ENCODE measurements around the gene VAPA. TPM values are rescaled to one million over a fixed set of nuclear protein-coding genes. Genes with fewer than 3 reads are reported as not detected.
A peak's percentile ranks its signal among the peaks of the same experiment; 100 is the strongest.

VAPA gene
- total and polyA plus RNA-seq, 7 experiments from 2014 or later = 109 to 278 (median 164) TPM

GRCh38 chr18:9876867-9877654, 36.8 kb upstream of the VAPA start:
- Mint-ChIP-seq H3K36me3 (no peaks in the 10 kb centered on the region), H3K27me3 (peaks cover 0 to 19% (median 6%) of the 10 kb centered on the region in 5 donors), H3K27ac (peak overlapping the region in 1 of 9 donors; percentile 34), H3K4me3 (peak overlapping the region in 1 of 10 donors; percentile 13), H3K4me1 (peaks cover 0 to 15% (median 0%) of the 10 kb centered on the region in 7 donors), H3K9me3 (no peaks in the 10 kb centered on the region)
- ChIA-PET POLR2A (no interaction called here), CTCF (no interaction called here)
- intact Hi-C loops (cut with micrococcal nuclease) = no loop called here
- Histone ChIP-seq H3K4me3 (ENCODE audit: low read length) (no peak overlapping the region), H3K4me1 (ENCODE audit: control insufficient read depth in 2 of 2, insufficient read depth in 2 of 2, low read length in 2 of 2) (no peaks in the 10 kb centered on the region), H3K9me3 (ENCODE audit: control insufficient read depth in 2 of 3, low read length in 3 of 3) (no peaks in the 10 kb centered on the region), H3K27ac (ENCODE audit: low read depth, low read length) (no peak overlapping the region), H3K36me3 (ENCODE audit: control insufficient read depth in 2 of 3, insufficient read depth in 3 of 3, low read length in 3 of 3) (no peaks in the 10 kb centered on the region), H3K27me3 (ENCODE audit: control insufficient read depth in 2 of 2, insufficient read depth in 2 of 2, low read length in 2 of 2) (no peaks in the 10 kb centered on the region)
- DNase-seq = no peak
- ATAC-seq = peak; percentile 49

GRCh38 chr18:9877655-9878014, 36.2 kb upstream of the VAPA start:
- Histone ChIP-seq H3K9me3 (ENCODE audit: control insufficient read depth in 2 of 3, low read length in 3 of 3) (no peaks in the 10 kb centered on the region), H3K27me3 (ENCODE audit: control insufficient read depth in 2 of 2, insufficient read depth in 2 of 2, low read length in 2 of 2) (no peaks in the 10 kb centered on the region), H3K4me1 (ENCODE audit: control insufficient read depth in 2 of 2, insufficient read depth in 2 of 2, low read length in 2 of 2) (no peaks in the 10 kb centered on the region), H3K36me3 (ENCODE audit: control insufficient read depth in 2 of 3, insufficient read depth in 3 of 3, low read length in 3 of 3) (no peaks in the 10 kb centered on the region), H3K4me3 (ENCODE audit: low read length) (no peak overlapping the region), H3K27ac (ENCODE audit: low read depth, low read length) (no peak overlapping the region)
- intact Hi-C loops (cut with micrococcal nuclease) = no loop called here
- H3K4me1 Mint-ChIP-seq = peaks cover 0 to 15% (median 0%) of the 10 kb centered on the region in 7 donors
- ChIA-PET POLR2A (no interaction called here), CTCF (no interaction called here)
- H3K4me3 Mint-ChIP-seq = peak overlapping the region in 1 of 10 donors; percentile 13
- DNase-seq (no peak), ATAC-seq (no peak)
- peaks cover 0 to 19% (median 6%) of the 10 kb centered on the region in 5 donors for H3K27me3 Mint-ChIP-seq
- no peaks in the 10 kb centered on the region for H3K9me3 Mint-ChIP-seq
- no peak overlapping the region for H3K27ac Mint-ChIP-seq
- no peaks in the 10 kb centered on the region for H3K36me3 Mint-ChIP-seq

DNA sequence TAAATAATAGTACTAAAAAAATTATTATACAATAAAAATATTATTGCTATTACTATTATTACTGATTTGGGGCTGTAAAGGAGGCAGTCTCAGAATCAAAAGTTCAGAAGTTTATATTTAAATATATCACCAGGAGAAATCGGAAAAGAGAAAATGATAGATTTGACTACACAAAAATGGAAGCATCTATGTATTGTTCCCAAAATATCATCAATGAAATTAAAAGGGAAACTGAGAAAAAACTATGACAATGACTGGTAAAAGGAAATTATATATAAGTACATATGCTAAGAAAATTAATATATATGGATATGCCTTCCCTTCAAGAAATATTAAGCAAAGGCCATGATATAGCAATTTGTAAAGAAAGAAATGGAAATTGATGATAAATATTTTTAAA, 35.7 kb upstream of the VAPA start:
- H3K27ac Mint-ChIP-seq = no peak overlapping the region
- intact Hi-C loops (cut with micrococcal nuclease) = no loop called here
- CTCF ChIA-PET = no interaction called here
- H3K9me3 Mint-ChIP-seq = no peaks in the 10 kb centered on the region
- POLR2A ChIA-PET = no interaction called here
- no peaks in the 10 kb centered on the region for H3K4me1 ChIP-seq (ENCODE audit: control insufficient read depth in 2 of 2, insufficient read depth in 2 of 2, low read length in 2 of 2)
- no peaks in the 10 kb centered on the region for H3K9me3 ChIP-seq (ENCODE audit: control insufficient read depth in 2 of 3, low read length in 3 of 3)
- no peak overlapping the region for H3K27ac ChIP-seq (ENCODE audit: low read depth, low read length)
- H3K27me3 ChIP-seq (ENCODE audit: control insufficient read depth in 2 of 2, insufficient read depth in 2 of 2, low read length in 2 of 2) = no peaks in the 10 kb centered on the region
- peaks cover 0 to 15% (median 0%) of the 10 kb centered on the region in 7 donors for H3K4me1 Mint-ChIP-seq
- DNase-seq (no peak), ATAC-seq (no peak)
- H3K36me3 Mint-ChIP-seq = no peaks in the 10 kb centered on the region
- H3K4me3 Mint-ChIP-seq = no peak overlapping the region
- H3K27me3 Mint-ChIP-seq = peaks cover 0 to 19% (median 6%) of the 10 kb centered on the region in 5 donors
- no peak overlapping the region for H3K4me3 ChIP-seq (ENCODE audit: low read length)
- no peaks in the 10 kb centered on the region for H3K36me3 ChIP-seq (ENCODE audit: control insufficient read depth in 2 of 3, insufficient read depth in 3 of 3, low read length in 3 of 3)

- peaks cover 0 to 15% (median 0%) of the 10 kb centered on the region in 7 donors for H3K4me1 Mint-ChIP-seq
- intact Hi-C loops (cut with micrococcal nuclease) = no loop called here
- H3K27me3 Mint-ChIP-seq = peaks cover 0 to 19% (median 4%) of the 10 kb centered on the region in 5 donors
- Histone ChIP-seq H3K4me3 (ENCODE audit: low read length) (no peak overlapping the region), H3K27ac (ENCODE audit: low read depth, low read length) (no peak overlapping the region), H3K27me3 (ENCODE audit: control insufficient read depth in 2 of 2, insufficient read depth in 2 of 2, low read length in 2 of 2) (no peaks in the 10 kb centered on the region), H3K36me3 (ENCODE audit: control insufficient read depth in 2 of 3, insufficient read depth in 3 of 3, low read length in 3 of 3) (no peaks in the 10 kb centered on the region), H3K4me1 (ENCODE audit: control insufficient read depth in 2 of 2, insufficient read depth in 2 of 2, low read length in 2 of 2) (no peaks in the 10 kb centered on the region), H3K9me3 (ENCODE audit: control insufficient read depth in 2 of 3, low read length in 3 of 3) (no peaks in the 10 kb centered on the region)
- ATAC-seq (no peak), DNase-seq (no peak)
- no peaks in the 10 kb centered on the region for H3K36me3 Mint-ChIP-seq
- H3K4me3 Mint-ChIP-seq = no peak overlapping the region
- no peak overlapping the region for H3K27ac Mint-ChIP-seq
- ChIA-PET CTCF (no interaction called here), POLR2A (no interaction called here)
- H3K9me3 Mint-ChIP-seq = no peaks in the 10 kb centered on the region
Observed at GRCh38 chr18:9878783-9879242, 35.0 kb upstream of the VAPA start.

DNA sequence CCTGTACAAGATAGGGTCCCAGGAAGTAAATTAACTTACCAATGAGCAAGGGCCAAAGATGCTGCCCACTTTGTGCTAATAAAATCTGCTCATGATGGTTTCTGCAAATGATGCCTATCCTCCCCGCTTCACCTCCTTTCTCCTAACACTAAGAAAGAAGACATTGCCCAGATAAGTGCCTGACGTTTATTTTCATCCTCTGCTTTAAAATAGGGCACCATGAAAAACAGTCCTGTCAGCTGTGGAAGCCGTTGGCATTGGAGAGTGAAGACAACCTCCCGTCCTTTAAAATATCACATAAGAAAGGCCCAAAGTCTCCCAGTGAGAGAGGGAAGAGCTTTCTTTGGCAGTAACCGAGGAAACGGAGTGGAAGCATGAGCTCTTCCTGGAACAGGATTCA, 29.7 kb upstream of the VAPA start:
- H3K27ac Mint-ChIP-seq = no peak overlapping the region
- H3K27me3 ChIP-seq (ENCODE audit: control insufficient read depth in 2 of 2, insufficient read depth in 2 of 2, low read length in 2 of 2) = no peaks in the 10 kb centered on the region
- H3K4me3 ChIP-seq (ENCODE audit: low read length) = no peak overlapping the region
- no peak overlapping the region for H3K4me3 Mint-ChIP-seq
- CTCF ChIA-PET = no interaction called here
- DNase-seq (no peak), ATAC-seq (no peak)
- H3K36me3 ChIP-seq (ENCODE audit: control insufficient read depth in 2 of 3, insufficient read depth in 3 of 3, low read length in 3 of 3) = no peaks in the 10 kb centered on the region
- peaks cover 0 to 3% (median 0%) of the 10 kb centered on the region in 11 donors for H3K9me3 Mint-ChIP-seq
- peaks cover 0 to 2% (median 0%) of the 10 kb centered on the region in 5 donors for H3K36me3 Mint-ChIP-seq
- no peaks in the 10 kb centered on the region for H3K9me3 ChIP-seq (ENCODE audit: control insufficient read depth in 2 of 3, low read length in 3 of 3)
- peaks cover 0 to 4% (median 0%) of the 10 kb centered on the region in 7 donors for H3K4me1 Mint-ChIP-seq
- peaks cover 0 to 6% (median 0%) of the 10 kb centered on the region in 5 donors for H3K27me3 Mint-ChIP-seq
- H3K27ac ChIP-seq (ENCODE audit: low read depth, low read length) = no peak overlapping the region
- H3K4me1 ChIP-seq (ENCODE audit: control insufficient read depth in 2 of 2, insufficient read depth in 2 of 2, low read length in 2 of 2) = no peaks in the 10 kb centered on the region
- POLR2A ChIA-PET = no interaction called here
- intact Hi-C loops (cut with micrococcal nuclease) = no loop called here

DNA sequence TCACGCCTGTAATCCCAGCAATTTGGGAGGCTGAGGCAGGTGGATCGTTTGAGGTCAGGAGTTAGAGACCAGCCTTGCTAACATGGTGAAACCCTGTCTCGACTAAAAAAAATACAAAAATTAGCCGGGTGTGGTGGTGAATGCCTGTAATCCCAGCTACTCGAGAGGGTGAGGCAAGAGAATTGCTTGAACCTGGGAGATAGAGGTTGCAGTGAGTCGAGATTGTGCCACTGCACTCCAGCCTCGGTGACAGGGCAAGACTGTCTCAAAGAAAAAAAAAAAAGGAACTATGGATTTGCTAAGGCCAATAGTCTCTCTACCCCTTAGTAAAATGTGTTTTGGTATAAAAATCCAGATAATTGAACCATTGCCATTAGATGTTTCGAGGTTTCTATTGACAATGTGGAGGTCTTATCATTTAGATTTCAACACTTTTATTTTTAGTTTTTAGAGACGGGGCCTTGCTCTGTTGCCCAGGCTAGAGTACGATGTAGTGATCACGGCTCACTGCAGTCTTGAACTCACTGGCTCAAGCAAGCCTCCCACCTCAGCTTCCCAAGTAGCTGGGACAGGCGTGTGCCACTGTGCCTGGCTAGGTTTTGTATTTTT, 29.2 kb upstream of the VAPA start:
- H3K27ac ChIP-seq (ENCODE audit: low read depth, low read length) = no peak overlapping the region
- Mint-ChIP-seq H3K4me1 (peaks cover 0 to 4% (median 0%) of the 10 kb centered on the region in 7 donors), H3K36me3 (peaks cover 0 to 2% (median 0%) of the 10 kb centered on the region in 5 donors), H3K9me3 (peaks cover 0 to 3% (median 0%) of the 10 kb centered on the region in 11 donors), H3K27ac (no peak overlapping the region), H3K4me3 (no peak overlapping the region), H3K27me3 (peaks cover 0 to 6% (median 0%) of the 10 kb centered on the region in 5 donors)
- no peaks in the 10 kb centered on the region for H3K27me3 ChIP-seq (ENCODE audit: control insufficient read depth in 2 of 2, insufficient read depth in 2 of 2, low read length in 2 of 2)
- no peaks in the 10 kb centered on the region for H3K4me1 ChIP-seq (ENCODE audit: control insufficient read depth in 2 of 2, insufficient read depth in 2 of 2, low read length in 2 of 2)
- no peaks in the 10 kb centered on the region for H3K36me3 ChIP-seq (ENCODE audit: control insufficient read depth in 2 of 3, insufficient read depth in 3 of 3, low read length in 3 of 3)
- intact Hi-C loops (cut with micrococcal nuclease) = no loop called here
- DNase-seq (no peak), ATAC-seq (no peak)
- no peaks in the 10 kb centered on the region for H3K9me3 ChIP-seq (ENCODE audit: control insufficient read depth in 2 of 3, low read length in 3 of 3)
- ChIA-PET POLR2A (no interaction called here), CTCF (no interaction called here)
- no peak overlapping the region for H3K4me3 ChIP-seq (ENCODE audit: low read length)
